ENCODE results near the gene ATG4B.

ATG4B gene

DNA sequence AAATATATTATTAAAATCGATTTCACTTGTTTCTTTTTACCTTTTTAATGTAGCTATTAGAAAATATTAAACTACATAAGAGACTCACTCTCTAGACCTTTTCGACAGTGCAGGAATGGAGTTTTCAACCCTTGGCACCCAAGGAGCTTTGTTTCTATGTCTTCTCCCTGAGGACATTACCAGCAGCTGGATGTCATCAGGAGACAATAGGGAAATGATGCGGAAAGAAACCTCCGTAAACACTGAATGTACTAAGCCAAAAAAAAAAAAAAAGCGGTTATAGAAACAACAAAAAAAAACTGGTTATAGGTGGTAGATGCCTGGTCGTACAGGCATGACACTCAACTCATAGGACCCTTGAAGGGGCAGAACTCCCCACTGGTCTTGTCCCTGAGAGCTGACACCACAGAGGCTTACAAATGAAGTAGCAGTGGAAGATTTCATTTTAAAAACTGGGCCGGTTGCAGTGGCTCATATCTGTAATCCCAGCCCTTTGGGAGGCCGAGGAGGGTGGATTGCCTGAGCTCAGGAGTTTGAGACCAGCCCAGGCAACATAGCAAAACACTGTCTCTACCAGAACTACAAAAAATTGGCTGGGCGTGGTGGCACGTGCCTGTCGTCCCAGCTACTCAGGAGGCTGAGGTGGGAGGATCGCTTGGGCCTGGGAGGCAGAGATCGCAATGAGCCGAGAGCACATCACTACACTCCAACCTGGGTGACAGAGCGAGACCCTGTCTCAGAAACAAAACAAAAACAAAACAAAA, 24.3 kb upstream of the ATG4B start:
- no peak for DNase-seq

DNA sequence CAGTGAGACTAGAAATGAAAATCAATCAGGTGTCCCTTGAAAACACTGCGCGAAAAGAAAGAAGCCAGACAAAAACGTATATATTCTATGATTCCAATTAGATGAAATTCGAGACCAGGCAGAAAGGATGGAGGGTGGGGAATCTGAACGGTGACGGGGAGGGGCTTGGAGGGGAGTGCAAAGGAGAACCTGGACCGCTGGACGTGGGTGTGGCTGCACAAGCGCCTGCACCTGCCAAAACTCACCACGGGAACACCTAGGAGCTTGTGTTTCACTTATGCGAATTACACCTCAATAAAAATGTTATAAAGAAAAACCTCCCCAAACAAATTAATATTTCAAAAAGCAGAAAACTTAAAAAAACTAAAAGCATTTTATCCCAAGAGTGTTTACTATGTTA, 22.5 kb upstream of the ATG4B start:
- no peak for DNase-seq

DNA sequence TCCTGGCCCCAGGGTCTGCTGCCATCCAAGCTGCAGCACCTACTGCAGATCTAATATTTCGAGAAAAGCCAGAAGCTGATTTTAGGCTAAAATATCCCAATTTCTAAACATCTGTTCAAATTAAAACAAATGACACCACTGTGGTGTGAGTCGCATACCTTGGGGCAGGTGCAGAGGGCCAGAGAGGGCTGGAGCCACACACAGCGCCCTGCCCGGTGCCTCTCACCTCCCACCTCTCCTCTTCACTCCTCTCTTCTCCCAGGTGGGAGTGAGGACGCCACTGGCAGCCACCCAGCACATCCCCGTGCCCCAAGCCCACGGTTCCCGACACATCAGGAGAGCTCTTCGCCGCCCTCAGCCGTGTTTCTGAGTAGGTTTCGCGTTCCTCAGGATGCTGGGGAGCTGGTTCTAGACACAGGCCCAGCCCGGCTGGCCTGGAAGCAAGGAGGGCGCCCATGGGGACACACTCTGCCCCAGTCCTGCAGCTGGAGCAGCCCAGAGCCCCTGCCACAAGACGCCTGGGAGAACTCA, 21.9 kb upstream of the ATG4B start:
- no peak for DNase-seq

DNA sequence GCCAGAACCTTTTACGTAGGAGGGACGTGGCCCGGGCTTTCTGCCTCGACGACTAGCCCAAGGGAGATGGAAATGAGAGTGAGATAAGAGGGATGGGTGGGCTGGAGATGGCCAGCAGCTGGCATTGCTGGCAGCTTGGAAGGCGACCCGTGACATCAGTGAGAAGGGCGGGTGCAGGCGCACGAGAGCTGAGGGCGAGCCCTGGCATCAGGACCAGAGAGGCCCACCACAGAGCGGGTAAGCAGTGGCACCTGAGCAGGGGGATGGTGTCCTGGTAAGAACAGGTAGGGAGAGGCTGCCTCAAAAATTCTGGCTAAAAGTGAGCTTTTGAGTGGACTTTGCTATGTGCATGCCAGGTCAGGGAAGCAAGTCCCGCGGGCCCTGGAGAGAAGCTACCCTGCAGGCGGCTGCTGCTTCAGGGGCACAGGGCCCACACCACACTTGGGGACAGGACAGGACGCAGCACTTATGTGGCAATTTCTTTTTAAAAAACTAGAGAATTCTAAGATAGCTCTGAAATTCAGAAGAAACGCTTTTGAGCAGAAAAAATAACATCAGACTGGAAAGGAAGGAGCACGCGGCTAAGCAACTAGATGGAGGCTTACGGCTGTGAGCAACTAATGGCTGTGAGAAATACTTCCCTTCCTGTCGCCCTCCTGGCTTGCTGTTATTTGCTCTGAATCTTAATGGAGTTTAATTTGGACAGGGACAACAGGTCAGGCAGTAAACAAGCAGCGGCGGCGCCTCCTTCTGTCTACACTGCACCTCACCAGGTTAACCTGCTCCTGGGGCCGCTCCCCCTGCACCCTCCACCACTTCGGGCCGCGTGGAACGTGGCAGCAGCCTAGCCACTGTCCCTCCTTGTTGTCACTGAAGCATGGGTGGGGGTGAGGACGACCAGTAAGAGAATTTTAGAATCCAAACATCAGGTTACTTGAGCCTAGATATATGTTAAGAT, 21.0 kb upstream of the ATG4B start:
- peak; percentile 19 to 23 for DNase-seq

DNA sequence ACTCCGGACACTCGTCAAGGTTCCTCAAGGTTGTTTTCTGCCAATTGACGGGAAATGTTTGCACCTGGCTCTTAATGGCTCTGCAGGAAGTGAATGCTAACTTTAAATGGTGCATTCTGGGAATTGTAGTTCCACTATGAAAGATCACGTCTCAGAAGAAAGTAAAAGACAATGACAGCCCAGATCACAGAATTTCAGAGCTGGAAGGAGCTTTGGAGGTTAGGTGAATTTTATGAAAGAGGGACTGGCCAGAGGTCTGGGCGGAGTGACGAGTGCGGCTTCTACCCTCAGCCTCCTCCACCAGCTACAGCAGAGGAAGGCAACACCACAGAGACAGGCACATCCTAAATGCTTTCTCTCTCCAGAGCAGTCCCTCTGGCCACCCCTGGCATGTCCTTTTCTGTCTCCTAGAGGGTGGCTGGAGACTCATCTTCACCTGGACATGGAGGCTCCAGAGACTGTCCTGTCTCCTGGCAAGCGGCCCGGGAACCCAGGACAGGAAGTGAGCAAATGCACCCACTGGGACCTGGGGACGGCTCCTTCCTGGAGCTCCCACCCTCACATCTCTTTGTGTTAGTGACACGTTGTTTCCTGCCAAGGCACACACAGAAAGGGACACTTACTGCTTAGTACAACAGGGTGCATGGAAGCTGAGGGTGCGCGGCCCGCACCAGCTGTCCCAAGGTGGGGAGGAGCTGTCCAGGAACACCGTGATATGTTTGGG, 19.9 kb upstream of the ATG4B start:
- peak; percentile 81 to 94 for DNase-seq

DNA sequence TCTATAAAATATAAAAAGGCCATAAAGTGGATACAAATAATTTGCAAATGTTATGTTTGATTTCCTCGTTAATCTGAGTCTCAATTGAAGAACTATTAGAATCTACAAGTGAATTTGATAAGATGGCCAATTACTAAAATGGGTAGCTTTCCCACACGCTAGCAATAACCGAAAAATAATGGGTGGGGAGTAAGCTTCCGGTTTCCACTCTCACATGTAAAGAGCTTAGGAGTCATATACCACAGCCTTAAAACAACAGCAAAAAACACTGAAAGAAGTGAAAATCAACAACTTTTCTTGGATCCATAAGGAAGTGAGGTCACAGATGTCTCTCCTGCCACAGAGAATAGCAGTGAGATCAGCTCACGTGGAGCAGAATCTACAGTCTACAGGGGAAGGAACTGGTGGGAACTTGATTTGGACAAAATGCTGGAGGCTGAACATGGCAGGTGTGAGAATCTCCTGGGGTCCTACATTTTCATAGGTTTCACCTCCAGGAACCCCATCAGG, 19.1 kb upstream of the ATG4B start:
- DNase-seq, result no peak

DNA sequence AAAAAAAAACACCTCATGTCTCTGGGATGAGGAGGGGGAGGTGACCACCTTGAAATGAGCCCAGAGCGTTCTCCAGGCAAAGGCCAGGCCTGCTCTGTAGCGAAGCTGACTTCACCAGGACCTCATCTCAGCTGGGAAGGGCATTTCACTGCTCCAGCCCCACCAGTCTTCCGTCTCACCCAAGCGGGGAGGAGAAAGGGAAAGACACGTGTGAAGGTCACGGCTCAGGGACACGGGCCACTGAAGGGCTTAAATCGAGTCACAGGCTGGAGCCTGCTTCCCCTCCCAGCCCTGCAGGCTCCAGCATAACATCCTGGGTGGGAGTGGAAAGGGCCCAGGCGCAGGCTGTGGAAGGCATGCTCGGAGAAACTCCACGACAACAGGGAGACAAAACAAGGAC, 18.7 kb upstream of the ATG4B start:
- DNase-seq, result no peak

DNA sequence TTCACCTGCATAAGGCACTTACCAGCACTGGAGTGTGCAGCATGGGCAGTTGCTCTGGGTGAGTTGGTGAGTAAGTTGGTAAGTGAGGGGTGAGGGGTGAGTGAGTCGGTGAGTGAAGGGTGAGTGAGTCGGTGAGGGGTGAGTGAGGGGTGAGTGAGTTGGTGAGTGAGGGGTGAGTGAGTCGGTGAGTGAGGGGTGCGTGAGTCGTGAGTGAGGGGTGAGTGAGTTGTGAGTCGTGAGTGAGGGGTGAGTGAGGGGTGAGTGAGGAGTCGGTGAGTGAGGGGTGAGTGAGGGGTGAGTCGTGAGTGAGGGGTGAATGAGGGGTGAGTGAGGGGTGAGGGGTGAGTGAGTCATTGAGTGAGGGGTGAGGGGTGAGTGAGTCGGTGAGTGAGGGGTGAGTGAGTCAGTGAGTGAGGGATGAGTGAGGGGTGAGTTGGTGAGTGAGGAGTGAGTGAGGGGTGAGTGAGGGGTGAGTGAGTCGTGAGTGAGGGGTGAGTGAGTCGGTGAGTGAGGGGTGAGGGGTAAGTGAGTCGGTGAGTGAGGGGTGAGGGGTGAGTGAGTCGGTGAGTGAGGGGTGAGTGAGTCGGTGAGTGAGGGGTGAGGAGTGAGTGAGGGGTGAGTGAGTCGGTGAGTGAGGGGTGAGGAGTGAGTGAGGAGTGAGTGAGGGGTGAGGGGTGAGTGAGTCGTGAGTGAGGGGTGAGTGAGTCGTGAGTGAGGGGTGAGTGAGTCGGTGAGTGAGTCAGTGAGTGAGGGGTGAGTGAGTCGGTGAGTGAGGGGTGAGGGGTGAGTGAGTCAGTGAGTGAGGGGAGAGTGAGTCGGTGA, 17.7 kb upstream of the ATG4B start:
- no peak for DNase-seq

DNA sequence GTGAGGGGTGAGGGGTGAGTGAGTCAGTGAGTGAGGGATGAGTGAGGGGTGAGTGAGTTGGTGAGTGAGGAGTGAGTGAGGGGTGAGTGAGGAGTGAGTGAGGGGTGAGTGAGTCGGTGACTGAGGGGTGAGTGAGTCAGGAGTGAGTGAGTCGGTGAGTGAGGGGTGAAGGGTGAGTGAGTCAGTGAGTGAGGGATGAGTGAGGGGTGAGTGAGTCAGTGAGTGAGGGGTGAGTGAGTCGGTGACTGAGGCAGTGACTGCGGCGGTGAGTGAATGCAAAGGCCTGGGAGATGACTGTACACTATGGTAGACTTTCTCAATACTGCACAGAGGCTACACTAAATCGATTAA, 17.1 kb upstream of the ATG4B start:
- no peak for DNase-seq

DNA sequence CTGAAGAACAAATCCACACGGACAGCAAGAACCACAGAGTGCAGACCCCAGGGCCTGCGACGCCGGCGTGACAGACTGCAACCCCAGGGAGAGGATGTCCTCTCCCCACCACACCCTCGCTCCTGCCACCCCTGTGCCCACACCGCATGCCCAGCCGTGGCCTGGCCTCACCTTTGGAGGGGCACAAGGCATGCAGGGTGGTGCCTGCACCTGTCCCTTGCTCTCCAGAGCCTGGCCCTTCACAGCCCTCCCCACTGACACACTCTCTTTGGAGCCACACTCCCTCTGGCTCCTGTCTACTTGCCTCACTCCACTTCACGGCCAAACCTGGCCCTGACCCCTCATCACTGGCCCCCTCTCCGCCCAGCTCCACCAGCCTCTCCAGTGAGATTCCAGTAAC, 9.8 kb upstream of the ATG4B start:
- DNase-seq, result no peak

DNA sequence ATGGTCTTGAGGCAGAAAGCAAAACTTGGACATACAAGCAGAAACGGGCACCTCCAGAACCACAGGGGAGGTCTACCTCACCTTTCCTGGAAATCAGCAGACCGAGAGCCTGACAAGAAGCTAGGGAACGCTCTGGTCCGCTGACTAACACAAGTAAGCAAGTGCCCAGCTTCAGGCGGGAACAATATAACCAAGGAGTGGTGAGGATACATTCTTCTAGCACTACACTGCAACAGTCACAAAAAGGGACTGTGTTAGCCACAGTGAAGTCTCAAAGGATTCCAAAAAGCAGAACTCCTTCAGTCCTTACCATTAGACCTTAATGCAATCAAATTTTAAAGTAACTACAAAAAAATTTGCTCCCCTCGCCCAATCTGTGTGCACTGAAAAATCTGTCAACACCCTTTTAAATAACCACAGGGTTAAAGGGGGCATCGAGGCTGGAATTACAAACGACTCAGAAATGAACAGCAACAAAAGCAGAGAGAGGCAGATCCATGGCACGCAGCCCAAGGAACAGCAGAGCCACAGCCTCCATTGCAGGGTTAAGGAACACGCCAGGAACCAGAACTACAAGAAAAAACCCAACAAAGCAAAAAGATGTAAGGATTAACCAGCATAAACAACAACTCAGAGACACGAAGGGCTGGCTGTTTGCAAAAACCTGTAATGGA, 7.6 kb upstream of the ATG4B start:
- DNase-seq, result no peak

DNA sequence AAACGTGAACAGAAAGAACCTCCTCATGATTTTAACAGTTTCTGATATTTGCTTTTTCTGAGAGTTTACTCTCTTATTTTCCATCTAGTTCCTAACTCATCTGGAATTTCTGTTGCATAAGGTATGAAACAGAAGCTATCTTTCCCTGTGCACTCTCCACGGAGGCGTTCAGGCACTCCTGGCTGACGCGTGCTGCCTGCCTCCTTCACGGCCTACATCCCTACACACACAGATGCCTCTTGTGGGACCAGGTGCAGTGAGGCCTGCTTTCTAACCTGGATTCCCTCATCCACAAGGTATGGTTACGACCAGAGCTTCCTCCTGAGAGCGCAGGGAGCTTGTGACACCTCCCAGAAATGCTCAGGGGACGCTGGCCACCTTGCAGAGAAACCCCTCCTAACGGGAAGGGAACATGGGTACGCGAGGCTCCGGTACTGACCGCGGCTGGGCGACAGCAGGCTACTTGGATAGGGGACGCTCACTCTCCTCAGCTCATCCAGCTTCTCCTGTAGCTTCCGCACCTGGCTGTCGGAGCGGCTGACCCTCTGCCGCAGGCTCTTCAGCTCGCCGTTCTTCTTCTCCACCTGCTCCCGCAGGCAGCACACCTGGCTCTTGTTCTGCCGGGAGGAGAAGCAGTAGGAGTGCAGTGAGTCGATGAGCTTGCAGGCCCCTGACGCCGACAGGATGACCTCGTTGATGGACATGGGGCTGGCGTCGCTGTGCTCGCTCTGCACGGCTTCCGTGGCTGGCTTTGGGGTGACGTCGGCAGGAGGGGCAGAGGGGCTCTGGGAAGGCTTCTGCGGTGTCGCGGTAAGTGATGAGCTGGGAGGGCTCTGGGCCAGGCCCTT, 4.8 kb upstream of the ATG4B start:
- DNase-seq, result no peak

DNA sequence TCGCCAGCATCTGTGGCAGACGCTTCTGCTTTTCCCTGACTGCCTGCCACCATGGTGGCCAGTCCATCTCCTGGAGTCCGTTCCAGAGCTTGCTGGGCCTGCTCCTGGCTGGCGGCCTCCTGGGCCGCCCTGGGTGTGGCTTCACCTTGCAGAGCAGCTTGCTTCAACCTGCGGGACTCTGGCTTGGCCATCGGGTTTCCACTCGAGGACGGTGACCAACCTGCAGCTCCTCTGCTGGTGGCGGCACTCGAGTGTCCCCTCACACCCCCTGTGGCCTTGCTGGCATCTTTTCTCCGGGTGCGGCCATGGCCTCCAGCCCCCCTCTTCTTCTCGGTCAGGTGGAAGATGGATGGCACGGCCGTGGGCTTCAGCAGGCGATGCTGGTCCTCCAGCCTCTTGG, 3.9 kb upstream of the ATG4B start:
- DNase-seq, result no peak

DNA sequence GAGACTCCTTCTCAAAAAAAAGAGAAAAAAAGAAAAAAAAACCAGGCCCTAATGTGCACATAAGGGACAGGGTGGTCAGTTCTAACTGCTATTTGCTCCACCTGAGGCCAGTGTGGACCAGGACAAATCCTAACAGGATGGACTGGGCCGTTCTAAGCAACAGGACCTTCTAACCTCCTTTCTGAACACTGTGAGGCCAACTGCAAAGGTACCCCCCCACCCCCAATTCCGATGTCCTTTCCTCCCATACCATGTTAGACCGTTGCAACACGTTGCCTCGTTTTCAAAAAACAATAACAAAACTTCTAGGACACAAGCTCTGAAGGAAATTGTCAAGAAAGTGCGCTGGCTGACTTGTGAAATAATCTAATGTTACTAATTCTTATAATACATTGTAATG, 1.7 kb upstream of the ATG4B start:
- DNase-seq, result no peak

DNA sequence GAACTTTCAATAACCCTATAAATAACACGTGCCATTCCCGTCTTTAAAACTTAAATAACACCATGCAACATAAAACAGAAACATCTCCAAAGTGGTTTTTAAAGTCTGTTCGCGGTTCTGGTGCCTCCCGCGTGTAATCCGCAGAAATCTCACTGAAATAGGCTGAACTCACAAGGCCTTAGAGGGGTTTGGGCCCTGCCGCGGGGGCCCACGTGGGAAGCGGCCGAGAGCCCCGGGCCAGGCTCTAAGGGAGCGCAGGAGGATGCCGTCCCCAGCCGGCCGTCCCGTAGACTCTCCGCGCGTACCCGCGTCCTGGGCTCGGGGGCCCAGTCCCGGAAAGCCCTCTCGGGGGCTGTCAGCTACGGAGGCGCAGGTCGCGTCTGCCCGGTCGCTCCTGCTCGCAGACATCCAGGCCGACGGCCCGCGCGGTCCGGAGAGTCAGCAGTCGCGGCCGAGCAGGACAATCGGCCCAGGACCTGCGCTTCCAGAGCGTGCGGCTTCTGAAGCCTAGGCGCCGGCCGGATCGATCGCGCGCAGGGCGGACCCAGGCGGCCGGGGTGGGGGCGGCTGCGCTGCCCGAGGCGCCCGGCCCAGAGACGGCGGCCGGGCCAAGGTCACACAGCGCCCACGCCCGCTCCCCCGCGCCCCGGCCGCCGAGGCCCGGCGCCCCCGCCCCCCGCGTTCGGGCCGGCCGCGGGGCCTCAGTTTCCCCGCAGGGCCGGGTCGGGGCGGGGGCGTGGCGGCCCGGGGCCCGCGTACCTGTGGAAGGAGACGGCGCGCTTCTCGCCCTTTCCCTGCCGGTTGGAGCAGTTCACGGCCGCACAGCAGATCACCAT, 1.1 kb upstream of the ATG4B start:
- DNase-seq, result no peak

DNA sequence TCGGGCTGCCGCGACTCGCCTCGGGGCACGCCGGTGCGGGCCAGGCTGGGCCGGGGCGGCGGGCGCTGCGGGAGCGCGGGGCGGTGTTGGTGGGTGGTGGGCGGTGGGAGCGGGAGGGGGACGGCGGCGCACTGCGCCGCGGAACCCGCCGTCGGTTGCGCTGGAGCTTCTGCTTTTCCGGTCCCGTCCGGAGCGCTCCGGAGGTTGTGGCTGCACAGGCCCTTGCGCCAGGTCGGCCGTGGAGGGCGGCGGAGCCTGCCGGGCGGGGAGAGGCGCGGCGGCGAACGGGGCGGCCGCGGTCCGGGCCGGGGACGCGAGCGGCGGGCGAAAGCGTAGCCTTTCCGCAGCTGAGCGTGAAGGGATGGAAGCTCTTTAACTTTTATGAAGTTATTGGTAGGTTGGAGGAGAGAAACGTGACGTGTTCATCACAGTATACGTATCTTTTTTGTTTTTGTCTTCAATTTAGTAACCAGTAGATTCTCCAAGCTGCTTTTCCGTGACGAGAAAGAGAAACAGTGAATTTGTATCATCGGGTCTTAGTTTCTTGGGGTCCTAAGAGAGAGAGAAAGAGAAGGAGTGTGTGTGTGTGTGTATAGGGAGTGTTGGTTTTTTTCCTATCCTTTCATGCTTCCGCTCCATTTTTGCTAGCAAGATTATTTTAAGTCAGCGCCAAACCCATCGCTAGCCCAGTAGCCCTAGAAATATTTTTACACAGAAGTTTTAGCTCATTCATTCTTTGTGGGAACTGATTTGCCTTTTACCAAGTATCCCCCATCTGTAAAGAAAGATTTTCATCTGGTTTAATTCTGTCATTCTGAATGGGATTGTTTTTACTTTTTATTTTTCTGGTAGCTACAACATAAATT, 535 bp downstream of the ATG4B start:
- DNase-seq, result peak in 1 of 2 experiments; percentile 26

DNA sequence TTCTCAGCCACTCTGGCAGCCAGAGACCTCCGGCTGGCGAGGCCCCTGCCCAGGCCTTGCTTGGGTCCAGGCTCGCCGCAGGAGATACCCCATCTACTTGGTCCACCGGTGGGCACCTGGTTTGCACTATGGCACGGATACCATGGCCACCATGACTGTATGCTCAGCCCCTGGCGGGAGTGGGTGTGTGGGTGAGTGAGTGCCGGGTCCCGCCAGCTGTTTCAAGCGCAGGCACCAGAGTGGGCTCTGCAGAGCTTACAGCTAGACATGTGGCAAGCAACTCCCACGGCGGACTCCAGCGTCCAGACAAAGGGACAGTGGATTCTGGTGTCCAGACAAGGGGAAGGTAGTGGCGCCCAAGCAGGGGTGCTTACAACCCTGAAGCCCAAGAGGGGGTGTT, 1.4 kb downstream of the ATG4B start:
- DNase-seq, result no peak

DNA sequence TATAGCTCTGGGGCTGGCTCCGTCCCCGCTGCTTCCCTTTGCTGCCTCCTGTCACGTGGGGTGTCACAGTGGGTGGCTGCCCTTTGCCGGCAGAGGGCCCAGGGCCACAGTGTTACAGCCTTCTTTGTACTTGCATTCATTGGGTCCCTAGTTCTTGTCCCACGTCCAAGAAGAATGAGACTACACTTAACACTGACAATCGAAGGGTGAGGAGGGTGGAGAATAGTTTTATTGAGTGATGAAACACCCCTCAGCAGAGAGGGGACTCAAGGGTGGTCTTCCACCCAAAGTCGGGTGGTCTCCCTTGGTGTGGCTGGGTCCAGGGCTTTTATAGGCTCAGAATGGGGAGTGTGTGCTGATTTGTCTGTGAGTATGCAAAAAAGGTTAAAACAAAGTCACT, 1.9 kb downstream of the ATG4B start:
- DNase-seq, result no peak

Data from SHP77 (cell line).